Measurements from ENCODE around the gene STARD13. TPM values are rescaled to one million over a fixed set of nuclear protein-coding genes. Genes with fewer than 3 reads are reported as not detected.

STARD13 gene
- total RNA-seq, 1 experiment from 2014 or later = 35.1 TPM

DNA sequence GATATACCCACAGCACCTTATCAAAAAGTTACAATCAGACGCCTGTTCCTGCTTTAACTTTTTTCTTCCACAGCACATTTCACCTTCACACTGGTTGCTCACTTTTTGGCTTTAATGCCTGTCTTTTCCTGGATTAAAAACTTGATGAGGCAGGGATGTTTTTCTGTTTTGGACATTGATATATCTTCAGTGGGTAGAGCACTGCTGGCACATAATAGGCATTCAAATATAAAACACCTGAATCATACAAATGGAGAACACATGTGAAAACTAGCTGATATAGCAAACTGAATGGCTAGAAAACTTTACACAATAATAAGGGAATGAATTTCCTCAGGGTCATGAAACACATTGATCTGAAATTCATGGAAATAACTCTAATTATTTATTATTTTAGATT is 65.6 kb downstream of the STARD13 start:
- Histone ChIP-seq H3K36me3 (peaks cover 14% of the 10 kb centered on the region; the same call in 1 of the 2 replicates), H3K4me1 (peaks cover 18% of the 10 kb centered on the region), H3K27ac (no peak overlapping the region), H3K27me3 (no peaks in the 10 kb centered on the region), H3K9me3 (replicated peaks) (peaks cover 8% of the 10 kb centered on the region; the same call in 1 of the 2 replicates), H3K4me3 (no peak overlapping the region)
- no peak for DNase-seq

DNA sequence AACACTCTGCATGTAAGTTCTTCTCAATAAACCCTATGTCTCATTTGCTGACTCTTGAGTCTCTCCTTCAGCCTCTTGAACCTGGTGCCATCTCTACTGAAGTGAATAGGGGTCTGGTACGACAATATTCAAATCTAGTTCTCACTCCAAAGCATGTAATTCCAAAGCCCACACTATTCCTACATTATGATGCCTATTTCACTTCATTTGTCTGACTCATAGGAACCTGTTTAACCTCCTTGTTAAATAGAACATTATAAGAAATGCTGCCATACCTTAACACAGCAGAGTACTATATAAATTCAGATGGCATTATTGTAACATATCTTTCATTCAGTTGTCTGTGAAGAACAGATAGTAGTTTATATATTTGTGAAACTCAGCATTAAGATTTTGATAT is 67.1 kb downstream of the STARD13 start:
- no peak for DNase-seq
- 0 out of 2 replicates have a peak, but pooled peaks cover 9% of the 10 kb centered on the region for H3K36me3 ChIP-seq
- H3K4me1 ChIP-seq = peaks cover 33% of the 10 kb centered on the region
- no peaks in the 10 kb centered on the region for H3K9me3 ChIP-seq (replicated peaks)
- H3K4me3 ChIP-seq = no peak overlapping the region
- no peak overlapping the region for H3K27ac ChIP-seq
- H3K27me3 ChIP-seq = no peaks in the 10 kb centered on the region

DNA sequence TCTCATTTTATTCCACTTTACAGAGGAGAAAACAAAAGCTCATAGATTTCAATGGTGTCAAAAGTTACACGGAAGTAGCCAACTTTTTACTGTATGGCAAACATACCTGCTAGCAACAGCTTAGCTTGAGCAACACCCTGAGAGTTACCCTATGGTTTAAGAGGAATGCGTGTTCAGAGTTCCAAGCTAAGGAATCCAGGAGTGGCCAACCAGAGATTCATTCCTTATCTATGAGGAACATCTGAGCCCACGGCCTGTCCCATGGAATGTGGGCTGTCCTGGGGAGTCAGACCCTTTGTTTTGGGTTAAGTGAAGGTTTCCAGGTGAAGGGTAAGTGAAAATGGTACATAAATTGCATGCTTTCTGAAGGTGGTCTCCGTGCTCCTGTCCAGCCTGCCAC is 67.5 kb downstream of the STARD13 start:
- no peak for DNase-seq
- no peaks in the 10 kb centered on the region for H3K9me3 ChIP-seq (replicated peaks)
- H3K27me3 ChIP-seq = no peaks in the 10 kb centered on the region
- H3K27ac ChIP-seq = no peak overlapping the region
- no peak overlapping the region for H3K4me3 ChIP-seq
- 0 out of 2 replicates have a peak, but pooled peaks cover 9% of the 10 kb centered on the region for H3K36me3 ChIP-seq
- H3K4me1 ChIP-seq = peaks cover 33% of the 10 kb centered on the region

DNA sequence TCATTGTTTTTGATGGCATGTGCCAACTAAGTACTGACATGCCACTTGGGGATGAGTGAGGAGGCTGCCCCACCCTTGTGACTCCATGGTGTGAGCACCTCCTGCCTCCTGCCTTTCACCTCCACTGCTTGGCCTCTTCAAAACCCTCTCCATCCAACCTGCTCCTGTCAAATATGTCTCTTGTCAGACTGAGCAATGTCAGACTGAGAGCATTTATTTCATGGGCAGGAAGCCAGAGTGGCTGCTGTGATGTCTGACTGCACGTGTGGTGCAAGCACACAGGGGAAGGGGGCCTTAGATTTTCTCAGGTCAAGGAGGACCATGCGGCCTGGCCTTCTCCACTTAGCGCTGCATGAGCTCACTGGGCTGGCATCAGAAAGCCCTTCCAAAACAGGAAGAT is 68.3 kb downstream of the STARD13 start:
- H3K27me3 ChIP-seq = no peaks in the 10 kb centered on the region
- no peaks in the 10 kb centered on the region for H3K9me3 ChIP-seq (replicated peaks)
- H3K4me1 ChIP-seq = peaks cover 36% of the 10 kb centered on the region
- H3K36me3 ChIP-seq = 0 out of 2 replicates have a peak, but pooled peaks cover 9% of the 10 kb centered on the region
- H3K4me3 ChIP-seq = no peak overlapping the region
- DNase-seq = no peak
- H3K27ac ChIP-seq = no peak overlapping the region

DNA sequence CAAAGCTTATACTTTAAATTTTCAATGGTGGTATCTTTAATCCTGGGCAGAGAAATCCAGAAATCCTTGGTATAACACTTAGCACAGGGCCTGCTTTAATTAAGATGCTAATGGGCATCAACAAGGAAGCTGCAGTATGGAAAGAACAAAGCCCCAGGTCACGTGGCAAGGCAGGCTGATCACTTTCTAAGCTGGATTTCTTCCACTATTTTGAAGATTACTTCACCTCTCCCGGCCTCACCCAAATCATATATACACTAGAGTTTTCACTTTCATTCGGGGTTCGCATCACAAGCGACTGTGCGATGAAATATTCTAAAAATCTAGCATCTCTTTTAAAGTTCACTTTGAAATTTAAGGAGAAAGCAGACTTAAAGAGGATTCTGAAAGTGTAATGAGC is 71.8 kb downstream of the STARD13 start:
- H3K36me3 ChIP-seq = 0 out of 2 replicates have a peak, but pooled peaks cover 2% of the 10 kb centered on the region
- H3K27ac ChIP-seq = peak overlapping the region; percentile 47
- H3K4me3 ChIP-seq = peak overlapping the region; percentile 5; the same call in 1 of the 2 replicates
- H3K9me3 ChIP-seq (replicated peaks) = no peaks in the 10 kb centered on the region
- no peaks in the 10 kb centered on the region for H3K27me3 ChIP-seq
- peak in 1 of 2 experiments; percentile 45 for DNase-seq
- H3K4me1 ChIP-seq = peaks cover 36% of the 10 kb centered on the region

DNA sequence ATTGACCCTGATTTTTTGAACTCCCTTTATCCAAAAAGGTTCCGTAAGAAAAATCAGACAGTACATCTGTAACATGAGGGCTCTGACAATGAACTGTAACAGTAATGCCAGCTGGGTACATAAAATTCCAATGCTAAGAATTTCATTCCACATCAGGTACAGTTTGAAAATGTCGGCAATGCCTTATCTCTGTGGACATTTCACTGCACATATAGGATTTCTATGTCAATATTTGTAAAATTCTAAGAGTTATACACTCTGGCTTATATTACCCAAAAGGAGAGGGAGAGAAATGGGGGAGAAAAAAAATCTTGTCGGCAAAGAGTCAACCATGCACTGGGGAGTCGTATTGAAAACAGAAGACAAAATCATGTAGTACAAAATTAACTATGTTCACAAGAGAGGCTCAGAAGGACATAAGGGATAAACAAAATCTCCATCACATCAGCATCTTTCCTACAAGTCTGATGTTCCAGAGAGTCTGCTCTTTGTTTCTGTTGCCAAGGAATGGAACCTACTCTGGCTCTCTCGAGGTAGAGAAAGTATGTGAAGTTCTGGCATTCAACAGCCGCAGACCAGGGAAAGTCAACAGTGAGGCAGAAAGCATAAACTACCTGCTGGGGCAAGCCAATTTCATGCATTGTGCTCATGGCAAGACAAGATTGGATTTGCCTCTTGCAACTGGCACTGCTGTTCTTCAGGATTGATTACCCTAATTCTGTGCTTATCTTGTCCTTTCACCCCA is 72.4 kb downstream of the STARD13 start:
- Histone ChIP-seq H3K4me3 (no peak overlapping the region), H3K4me1 (peaks cover 38% of the 10 kb centered on the region), H3K36me3 (no peaks in the 10 kb centered on the region), H3K27me3 (no peaks in the 10 kb centered on the region), H3K27ac (peak overlapping the region; percentile 47; the same call in 1 of the 2 replicates), H3K9me3 (replicated peaks) (no peaks in the 10 kb centered on the region)
- peak in 1 of 2 experiments; percentile 21 for DNase-seq

DNA sequence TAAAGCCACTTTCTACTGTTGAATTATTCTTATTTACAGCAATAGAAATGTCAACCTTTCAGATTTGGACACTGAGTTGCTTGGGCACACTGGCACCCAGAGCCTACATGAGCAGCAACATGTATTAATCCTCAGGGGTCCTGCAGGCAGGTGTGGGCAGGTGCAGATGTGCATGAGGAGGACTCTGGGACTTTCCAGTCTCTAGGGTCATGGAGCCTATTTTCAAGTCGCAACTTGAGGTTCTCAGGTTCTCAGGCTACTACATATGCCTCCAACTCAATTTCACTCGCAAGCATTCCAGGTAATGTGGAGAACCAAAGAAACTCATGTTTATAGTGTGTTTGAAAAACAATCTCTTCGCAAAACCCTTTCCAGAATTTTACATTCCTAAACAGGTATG is 73.2 kb downstream of the STARD13 start:
- no peaks in the 10 kb centered on the region for H3K27me3 ChIP-seq
- H3K27ac ChIP-seq = no peak overlapping the region
- H3K4me1 ChIP-seq = peaks cover 43% of the 10 kb centered on the region
- no peaks in the 10 kb centered on the region for H3K36me3 ChIP-seq
- H3K4me3 ChIP-seq = no peak overlapping the region
- H3K9me3 ChIP-seq (replicated peaks) = no peaks in the 10 kb centered on the region
- no peak for DNase-seq

DNA sequence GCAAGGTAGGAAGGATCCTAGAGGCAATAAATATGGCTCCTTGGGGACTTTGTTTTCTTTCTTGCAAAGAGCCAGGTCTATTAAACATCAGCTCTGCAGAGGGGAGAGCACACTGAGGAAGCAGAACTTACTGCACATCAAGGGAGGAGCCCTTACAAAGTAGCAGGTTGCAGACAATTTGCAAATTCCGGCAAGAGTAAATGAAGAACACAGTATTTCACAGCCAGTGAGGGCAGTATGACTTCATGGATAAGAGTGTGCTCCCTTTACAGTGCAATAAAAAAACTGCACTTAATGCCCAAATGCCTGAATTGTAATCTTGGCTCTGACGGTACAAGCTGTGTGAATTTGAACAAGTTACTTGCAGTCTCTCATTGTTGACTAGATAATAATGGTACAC is 75.5 kb downstream of the STARD13 start:
- no peak overlapping the region for H3K27ac ChIP-seq

DNA sequence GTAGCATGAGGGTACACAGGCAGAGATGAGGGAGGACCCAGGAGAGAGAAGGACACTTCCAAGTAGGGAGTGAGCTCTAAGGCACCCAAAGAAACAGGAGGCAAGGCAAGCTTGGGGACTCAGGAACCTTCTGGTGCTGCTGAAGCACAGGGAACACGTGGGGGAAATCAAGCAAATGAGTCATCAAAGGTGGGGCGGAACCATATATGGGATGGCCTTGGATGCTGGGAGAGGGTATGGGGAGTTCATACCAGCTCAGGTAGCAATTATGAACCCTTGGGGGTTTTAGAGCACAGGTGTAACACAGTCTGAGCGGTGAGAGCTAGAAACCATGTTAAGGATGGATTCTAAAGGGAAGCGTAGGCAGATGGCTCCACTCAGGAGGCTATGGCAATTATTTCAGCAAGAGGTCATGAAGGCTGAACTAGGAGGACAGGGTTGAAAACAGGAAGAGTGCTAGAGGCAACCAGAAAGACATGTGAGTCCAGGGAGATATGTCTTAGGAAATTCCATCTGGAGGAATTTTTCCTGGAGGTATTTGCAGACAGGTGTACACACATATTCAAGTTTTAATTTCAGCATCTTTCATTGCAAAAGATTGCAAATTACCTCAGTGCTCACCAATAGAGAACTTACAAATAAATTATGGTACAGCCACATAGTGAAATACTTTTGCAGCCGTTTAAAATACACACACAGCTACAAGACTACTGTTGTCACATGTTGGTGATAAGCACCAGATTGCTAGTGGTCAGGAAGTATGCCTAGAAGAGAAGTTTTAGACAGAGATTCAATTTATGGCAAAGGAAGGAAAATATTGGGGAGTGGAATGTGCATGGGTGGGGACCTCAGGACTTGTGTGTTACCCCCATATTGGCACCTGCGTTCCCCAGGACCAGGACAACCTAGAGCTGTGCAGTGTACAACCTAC is 77.0 kb downstream of the STARD13 start:
- Histone ChIP-seq H3K4me1 (peaks cover 34% of the 10 kb centered on the region), H3K36me3 (peaks cover 4% of the 10 kb centered on the region; the same call in 1 of the 2 replicates), H3K27ac (no peak overlapping the region), H3K27me3 (no peaks in the 10 kb centered on the region), H3K9me3 (replicated peaks) (no peaks in the 10 kb centered on the region), H3K4me3 (no peak overlapping the region)
- no peak for DNase-seq

More for the DNA sequence above, 75.5 kb downstream of the STARD13 start:
- H3K4me3 ChIP-seq = no peak overlapping the region
- H3K36me3 ChIP-seq = peaks cover 3% of the 10 kb centered on the region; the same call in 1 of the 2 replicates
- no peak for DNase-seq
- peaks cover 50% of the 10 kb centered on the region for H3K4me1 ChIP-seq
- no peaks in the 10 kb centered on the region for H3K9me3 ChIP-seq (replicated peaks)
- H3K27me3 ChIP-seq = no peaks in the 10 kb centered on the region

DNA sequence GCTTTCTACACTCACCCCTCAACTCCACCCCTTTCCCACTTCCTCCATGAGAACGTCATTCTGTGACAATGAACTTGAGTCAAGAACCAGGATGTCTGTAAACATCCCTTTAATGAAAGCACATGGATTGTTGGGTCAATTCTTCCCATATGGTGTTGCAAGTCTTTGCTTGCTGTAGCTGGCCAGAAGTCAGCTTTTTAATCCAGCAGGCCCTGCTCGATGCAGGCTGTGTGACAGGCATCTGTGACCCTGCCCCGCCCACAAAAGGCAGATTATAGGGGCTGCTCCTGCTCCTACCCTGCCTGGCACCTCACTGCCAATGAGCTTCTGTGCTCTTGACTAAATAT is 78.0 kb downstream of the STARD13 start:
- no peak overlapping the region for H3K27ac ChIP-seq
- no peak overlapping the region for H3K4me3 ChIP-seq
- peak in 1 of 2 experiments; percentile 43 for DNase-seq
- peaks cover 4% of the 10 kb centered on the region; the same call in 1 of the 2 replicates for H3K36me3 ChIP-seq
- H3K9me3 ChIP-seq (replicated peaks) = no peaks in the 10 kb centered on the region
- peaks cover 25% of the 10 kb centered on the region for H3K4me1 ChIP-seq
- H3K27me3 ChIP-seq = no peaks in the 10 kb centered on the region

DNA sequence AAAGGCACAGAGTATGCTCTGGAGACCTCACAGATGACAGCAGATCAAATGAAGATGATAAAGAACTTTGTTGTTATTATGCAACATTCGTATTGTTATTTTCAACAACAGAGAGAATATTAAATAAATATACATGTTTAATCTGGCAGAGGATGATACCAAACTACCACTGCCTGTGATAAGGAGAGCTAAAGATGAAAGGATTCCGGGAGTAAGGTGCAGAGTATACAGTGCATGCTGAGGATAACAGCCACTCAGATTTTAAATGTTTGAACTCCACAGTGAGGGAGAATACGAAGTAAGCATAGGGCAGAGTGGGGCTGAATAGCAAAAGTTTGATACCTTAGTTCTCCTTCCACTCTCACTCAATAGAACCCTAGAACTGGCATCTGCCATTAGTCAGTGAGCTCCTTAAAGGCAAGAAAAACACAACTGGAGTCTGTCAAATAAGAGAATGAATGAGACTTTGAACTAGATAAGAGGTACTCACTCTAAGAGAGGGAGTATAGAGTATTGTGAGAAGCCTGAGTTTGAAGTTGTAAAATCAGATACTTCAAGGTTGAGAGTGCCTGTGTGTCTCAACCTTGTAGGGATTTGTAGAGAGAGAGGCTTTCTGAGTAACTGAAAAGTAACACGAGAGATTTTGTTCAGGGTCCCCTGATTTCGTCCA is 78.5 kb downstream of the STARD13 start:
- Histone ChIP-seq H3K4me3 (no peak overlapping the region), H3K4me1 (peaks cover 22% of the 10 kb centered on the region), H3K9me3 (replicated peaks) (no peaks in the 10 kb centered on the region), H3K27me3 (no peaks in the 10 kb centered on the region), H3K27ac (no peak overlapping the region), H3K36me3 (peaks cover 4% of the 10 kb centered on the region; the same call in 1 of the 2 replicates)
- DNase-seq = no peak

DNA sequence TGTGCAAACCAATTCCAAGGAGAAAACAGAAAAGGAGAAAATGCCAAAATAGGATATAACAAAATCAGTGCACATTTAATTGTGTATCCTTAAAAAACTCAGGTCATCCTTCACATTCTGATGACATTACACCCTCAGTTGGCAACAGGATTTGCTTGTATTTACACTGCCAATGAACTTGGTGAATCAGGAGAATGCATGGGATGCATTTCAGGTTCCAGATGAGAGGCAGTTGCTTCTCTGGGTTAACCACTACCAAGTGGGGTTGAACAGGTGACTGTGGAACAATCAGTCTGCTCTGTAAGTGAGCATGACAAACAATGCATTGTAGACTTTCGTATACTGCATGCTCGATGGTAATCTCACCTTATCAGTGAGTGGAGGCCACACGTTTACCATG is 79.1 kb downstream of the STARD13 start:
- peak in 1 of 2 experiments; percentile 52 for DNase-seq

DNA sequence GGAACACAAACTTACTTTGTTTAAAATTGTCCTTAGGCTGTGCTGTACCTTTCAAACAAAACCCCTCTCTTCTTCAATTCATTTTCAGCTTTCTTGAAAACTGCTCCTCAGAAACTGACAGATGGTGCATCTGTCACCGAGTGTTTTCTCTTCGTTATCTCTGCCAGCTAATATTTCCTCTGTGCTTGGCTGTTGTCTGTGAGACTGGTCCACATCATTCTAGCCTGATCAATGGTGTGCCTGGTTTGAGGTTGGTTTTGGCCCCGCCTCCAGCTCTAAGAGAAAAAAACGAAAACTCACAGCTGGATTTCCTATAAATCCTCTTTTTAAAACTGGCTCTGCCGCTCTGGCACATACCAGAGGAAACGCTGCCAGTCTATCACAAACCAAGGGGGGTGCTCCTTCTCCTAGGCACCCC is 79.7 kb downstream of the STARD13 start:
- no peak overlapping the region for H3K4me3 ChIP-seq

More for the DNA sequence above, 79.1 kb downstream of the STARD13 start:
- Histone ChIP-seq H3K9me3 (replicated peaks) (no peaks in the 10 kb centered on the region), H3K27me3 (no peaks in the 10 kb centered on the region), H3K36me3 (peaks cover 4% of the 10 kb centered on the region; the same call in 1 of the 2 replicates), H3K27ac (no peak overlapping the region), H3K4me1 (peaks cover 22% of the 10 kb centered on the region), H3K4me3 (no peak overlapping the region)

DNA sequence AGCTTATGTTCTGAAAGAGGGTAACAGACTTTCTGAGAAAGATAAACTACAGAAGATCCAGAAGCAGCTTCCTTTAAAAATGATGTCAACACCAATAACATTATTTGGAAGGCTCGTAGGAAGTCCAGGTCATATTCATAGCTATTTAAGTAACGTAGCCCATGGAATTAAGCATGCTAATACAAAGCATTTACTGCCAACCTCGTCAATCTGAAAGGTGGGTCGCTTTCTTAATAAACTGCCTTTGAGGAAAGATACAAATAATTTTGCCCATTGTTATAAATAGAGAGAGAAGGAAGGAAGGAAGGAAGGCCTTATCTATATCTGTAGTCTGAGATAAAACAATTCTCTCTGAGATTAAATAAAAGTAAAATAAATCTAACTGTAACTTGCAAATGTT is 80.3 kb downstream of the STARD13 start:
- Histone ChIP-seq H3K36me3 (peaks cover 4% of the 10 kb centered on the region; the same call in 1 of the 2 replicates), H3K4me3 (no peak overlapping the region), H3K27ac (no peak overlapping the region), H3K9me3 (replicated peaks) (no peaks in the 10 kb centered on the region), H3K4me1 (peaks cover 22% of the 10 kb centered on the region), H3K27me3 (no peaks in the 10 kb centered on the region)
- DNase-seq = no peak

More for the DNA sequence above, 79.7 kb downstream of the STARD13 start:
- H3K36me3 ChIP-seq = peaks cover 4% of the 10 kb centered on the region; the same call in 1 of the 2 replicates
- H3K9me3 ChIP-seq (replicated peaks) = no peaks in the 10 kb centered on the region
- no peak overlapping the region for H3K27ac ChIP-seq
- no peaks in the 10 kb centered on the region for H3K27me3 ChIP-seq
- H3K4me1 ChIP-seq = peaks cover 22% of the 10 kb centered on the region
- DNase-seq = peak in 1 of 2 experiments; percentile 15

Data from SJCRH30 (cell line).